NCI-H345 (cell line): ENCODE results near the gene SIL1.
"Not testable (repeated sequence)": the region's sequence is repeated elsewhere in the genome, so short reads cannot be mapped to it uniquely, and the experiment has no call there.

Source experiments
- DNase-seq: peaks from one replicate; lab custom pipeline; 2025; lab: John Stamatoyannopoulos, UW

The SIL1 gene

GRCh38 chr5:139068494-139069151 lies 129.5 kb downstream of the SIL1 start:
- no peak for DNase-seq

- DNase-seq: no peak
These were observed 130.1 kb downstream of the SIL1 start for GRCh38 chr5:139068060-139068459.

DNA sequence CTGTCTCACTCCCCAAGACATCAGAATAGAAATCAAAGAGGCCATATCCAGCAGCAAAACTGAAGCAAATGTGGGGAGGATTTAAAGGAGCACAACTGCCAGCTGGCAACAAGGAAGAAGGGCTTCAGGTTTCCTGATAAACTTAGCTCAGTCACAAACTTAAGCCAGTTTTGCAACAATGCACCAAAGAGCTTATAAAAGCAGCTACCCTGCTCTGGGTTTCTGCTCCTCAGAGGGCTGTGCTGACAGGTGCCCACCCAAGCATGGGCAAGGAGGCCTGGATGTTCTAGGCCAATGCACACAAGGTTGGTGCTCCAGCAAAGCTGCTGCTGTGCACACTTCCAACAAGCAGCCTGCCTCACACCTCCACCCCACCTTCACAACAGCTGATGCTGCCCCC lies 132.9 kb downstream of the SIL1 start:
- DNase-seq: no peak

GRCh38 chr5:139064613-139065012 lies 133.6 kb downstream of the SIL1 start:
- peak; percentile 22 for DNase-seq

- DNase-seq: no peak
These were observed 134.5 kb downstream of the SIL1 start for GRCh38 chr5:139063664-139064054.

DNA sequence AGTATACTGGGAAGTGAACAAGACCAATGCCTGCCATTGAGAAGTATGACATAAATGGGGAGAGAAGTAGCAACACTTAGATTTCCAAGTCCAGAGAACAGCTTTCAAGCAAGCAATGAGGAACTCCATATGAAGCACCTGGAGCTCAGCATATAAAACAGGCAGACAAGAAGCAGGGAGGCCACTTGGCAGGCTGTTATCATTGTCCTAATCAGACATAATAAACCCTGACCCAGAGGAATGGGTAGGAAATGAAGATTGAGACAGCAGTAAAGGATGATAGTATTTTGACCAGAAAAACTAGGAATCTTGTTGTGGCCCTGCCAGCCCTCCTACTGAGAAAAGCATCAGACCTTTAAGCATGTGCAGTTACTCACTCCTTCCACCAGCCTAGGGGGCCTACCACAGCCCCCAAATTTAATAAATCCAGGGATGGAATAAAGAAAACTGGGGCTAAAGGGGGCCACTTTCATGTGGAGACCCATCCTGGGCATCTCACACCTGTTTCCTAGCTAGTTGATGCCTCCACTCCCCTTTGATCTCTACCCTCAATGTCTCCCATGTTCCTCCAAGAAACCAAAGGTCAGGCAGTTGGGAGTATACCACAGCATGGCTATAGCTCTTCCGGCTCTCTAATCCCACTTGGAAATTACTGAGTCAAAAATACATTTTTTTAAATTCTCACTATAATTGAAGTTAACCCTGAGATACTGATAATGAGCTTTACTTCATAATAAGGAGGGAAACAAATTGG lies 135.1 kb downstream of the SIL1 start:
- no peak for DNase-seq

DNA sequence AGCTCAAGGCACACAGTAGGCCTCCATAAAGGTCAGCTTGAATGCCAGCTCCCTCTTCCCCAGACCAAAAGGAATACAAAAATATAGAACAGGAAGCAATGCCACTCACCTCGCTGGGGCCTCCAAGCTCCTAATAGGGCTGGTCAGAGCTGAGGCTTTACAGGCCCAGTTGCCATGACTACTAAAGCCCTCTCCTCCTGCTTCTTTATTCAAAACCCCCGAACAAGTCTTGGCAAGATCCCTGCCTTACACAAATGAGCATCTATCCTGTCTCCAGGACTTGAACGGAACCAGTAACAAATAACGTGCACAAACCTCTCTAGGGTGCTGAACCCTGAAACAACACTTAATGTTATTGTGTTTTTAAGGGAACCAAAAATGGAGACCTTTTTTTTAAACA lies 136.3 kb downstream of the SIL1 start:
- DNase-seq: peak; percentile 45

GRCh38 chr5:139061274-139061673 lies 136.9 kb downstream of the SIL1 start:
- DNase-seq: no peak

- no peak for DNase-seq
These were observed 140.0 kb downstream of the SIL1 start for GRCh38 chr5:139058121-139058520.

DNA sequence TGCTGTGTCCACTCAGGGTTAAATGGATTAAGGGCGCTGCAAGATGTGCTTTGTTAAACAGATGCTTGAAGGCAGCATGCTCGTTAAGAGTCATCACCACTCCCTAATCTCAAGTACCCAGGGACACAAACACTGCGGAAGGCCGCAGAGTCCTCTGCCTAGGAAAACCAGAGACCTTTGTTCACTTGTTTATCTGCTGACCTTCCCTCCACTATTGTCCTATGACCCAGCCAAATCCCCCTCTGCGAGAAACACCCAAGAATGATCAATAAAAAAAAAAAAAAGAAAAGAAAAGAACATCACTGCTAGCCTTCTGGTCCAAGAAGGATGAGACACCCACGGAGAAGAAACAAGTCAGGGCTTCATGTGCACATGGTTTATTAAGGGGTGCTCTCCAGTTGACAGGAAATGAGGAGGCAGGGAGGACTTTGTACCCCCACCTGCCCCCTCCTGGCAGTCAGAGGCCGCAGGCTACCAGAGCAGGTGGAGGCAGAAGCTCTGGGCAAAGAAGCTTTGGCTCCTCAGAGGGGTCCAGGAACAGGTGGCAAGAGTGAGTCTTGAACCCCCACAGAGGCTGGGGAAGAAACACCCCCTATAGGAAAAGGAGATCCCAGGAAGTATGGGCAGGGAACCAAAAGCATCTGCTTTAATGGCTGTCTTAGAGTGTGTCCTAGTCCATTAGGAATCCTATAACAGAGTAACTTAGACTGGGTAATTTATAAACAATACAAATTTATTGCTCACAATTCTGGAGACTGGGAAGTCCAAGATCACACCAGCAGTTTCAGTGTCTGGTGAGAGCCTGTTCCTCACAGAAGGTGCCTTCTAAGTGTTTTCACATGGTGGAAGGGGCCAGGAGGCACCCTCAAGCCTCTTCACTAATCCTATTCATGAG lies 140.9 kb downstream of the SIL1 start:
- DNase-seq: not testable (repeated sequence)

GRCh38 chr5:139052975-139053374 lies 145.2 kb downstream of the SIL1 start:
- no peak for DNase-seq

- DNase-seq: no peak
These were observed 146.8 kb downstream of the SIL1 start for GRCh38 chr5:139051392-139051791.

GRCh38 chr5:139050432-139050831 lies 147.7 kb downstream of the SIL1 start:
- no peak for DNase-seq

- DNase-seq: no peak
These were observed 148.4 kb downstream of the SIL1 start for GRCh38 chr5:139049780-139050179.

GRCh38 chr5:139046551-139046950 lies 151.6 kb downstream of the SIL1 start:
- DNase-seq: no peak

DNA sequence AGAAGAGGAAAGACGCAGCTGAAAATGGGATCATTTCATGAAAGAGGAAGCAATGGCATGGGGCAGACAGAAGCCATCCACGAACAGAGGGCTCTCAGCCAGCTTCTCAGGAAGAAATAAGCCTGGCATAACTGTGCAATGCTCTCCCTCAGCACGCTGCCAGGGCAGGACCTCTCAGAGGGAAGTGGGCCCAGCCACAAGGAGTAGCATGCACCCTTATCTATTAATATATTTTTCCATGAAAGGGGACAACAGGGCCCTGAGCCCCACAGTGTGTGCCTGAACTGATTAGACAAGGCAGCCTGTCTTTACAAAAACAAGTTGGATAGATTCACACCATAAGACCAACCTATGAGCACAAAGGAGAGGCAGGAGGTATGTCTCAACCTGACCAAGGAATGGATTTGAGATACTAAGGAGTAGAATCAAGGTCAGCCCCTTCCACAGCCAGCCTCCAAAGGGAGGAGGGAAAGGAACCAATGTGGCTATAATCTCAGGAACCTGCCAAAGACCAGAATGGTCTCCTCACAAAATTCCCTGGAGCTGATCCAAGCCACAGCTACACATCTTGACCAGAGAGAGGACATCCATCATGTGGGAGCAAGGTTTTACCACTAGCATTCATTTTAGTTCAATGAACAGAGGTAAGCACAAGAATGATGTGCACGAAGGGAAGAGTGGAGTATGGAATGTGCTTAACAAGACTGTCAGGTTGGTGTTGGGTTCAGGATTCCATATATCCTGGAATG lies 154.8 kb downstream of the SIL1 start:
- DNase-seq: no peak

GRCh38 chr5:139040081-139040480 lies 158.1 kb downstream of the SIL1 start:
- DNase-seq: no peak

DNA sequence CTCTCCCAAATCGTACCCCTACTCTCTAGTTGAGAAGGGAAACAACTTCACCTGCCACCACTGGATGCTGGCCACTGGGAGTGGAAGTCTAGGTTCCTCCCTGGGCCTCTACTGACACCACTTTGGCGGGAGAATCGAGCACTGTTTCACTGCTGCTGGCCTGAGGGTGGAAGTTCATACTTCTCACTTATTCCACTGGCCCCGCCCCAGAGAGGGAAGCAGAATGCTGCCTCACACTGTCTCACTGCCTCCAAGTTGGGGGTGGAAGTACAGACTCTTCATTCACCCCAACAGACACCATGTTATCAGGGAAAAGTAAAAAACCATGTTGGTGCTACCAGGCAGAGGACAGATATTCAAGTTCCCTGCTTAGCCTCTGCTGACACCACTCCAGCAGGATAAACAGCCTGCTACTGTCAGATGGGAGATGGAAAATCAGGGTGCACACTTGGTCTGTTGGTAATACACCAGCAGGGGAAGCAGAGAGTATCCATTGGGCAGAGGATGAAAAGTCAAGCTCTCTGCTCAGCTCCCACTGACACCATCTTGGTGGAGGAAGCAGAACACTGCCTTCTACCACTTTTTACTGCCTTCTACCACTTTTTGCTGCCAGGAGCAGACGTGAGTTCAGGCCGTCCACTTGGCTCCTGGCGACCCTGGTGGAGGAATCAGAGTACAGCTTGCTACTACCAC lies 159.4 kb downstream of the SIL1 start:
- no peak for DNase-seq

DNA sequence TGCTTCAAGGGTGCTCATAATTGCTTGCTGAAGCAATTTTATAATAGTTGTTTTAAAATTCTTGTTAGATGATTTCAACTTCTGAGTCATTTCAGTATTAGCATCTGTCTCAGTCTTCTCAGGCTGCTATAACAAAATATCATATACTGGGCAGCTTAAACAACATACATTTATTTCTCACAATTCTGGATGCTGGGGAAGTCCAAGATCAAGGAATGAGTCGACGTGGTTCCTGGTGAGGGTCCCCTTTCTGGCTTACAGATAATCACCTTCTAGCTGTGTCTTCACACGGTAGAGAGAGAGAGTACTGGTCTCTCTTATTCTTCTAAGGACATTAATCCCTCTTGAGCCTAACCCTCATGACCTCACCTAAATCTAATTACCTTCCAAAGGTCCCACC lies 160.4 kb downstream of the SIL1 start:
- no peak for DNase-seq

DNA sequence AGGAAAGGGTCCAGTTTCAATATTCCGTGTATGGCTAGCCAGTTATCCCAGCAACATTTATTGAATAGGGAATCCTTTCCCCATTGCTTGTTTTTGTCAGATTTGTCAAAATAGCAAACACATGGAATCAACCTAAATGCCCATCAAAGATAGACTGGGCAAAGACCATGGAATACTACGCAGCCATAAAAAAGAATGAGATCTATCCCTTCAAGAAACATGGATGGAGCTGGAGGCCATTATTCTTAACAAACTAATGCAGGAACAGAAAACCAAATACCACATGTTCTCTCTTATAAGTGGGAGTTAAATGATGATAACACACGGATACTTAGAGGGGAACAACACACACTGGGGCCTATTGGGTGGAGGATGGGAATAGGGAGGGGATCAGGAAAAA lies 161.8 kb downstream of the SIL1 start:
- DNase-seq: not testable (repeated sequence)

GRCh38 chr5:139027150-139027549 lies 171.0 kb downstream of the SIL1 start:
- no peak for DNase-seq
